CD4-positive, alpha-beta T cell (primary cell): ENCODE data around the gene KRTAP5-6. TPM values are rescaled to one million over a fixed set of nuclear protein-coding genes. Genes with fewer than 3 reads are reported as not detected.
A peak's percentile ranks its signal among the peaks of the same experiment; 100 is the strongest.

Experiments
- ATAC-seq: fragments of 200-7000 bp; cut with Tn5 transposase; one replicate; pipeline ENCODE4 v1.10.0; 2022; ENCODE audit warnings: mild to moderate bottlenecking; ENCODE audit not compliant: poor library complexity
- CTCF ChIA-PET: fragments of 350-600 bp; sonication (Branson Sonifier 250); formaldehyde crosslinking; loops from one replicate; lab custom pipeline; 2021; ENCODE audit warnings: antibody characterized with exemption, inconsistent platforms; lab: Charles Lee
- POLR2A ChIA-PET: fragments of 350-600 bp; sonication (Branson Sonifier 250); formaldehyde crosslinking; loops from one replicate; lab custom pipeline; 2021; ENCODE audit warnings: antibody characterized with exemption, inconsistent platforms; lab: Charles Lee
- DNase-seq, 14 experiments: peaks; one replicate each; pipeline ENCODE4 v3.0.0-alpha.2; 2013 to 2020; ENCODE audit warnings: mixed read lengths in 2 of 14
- H3K27ac ChIP-seq, 2 donors: one replicate each; pipeline versions ENCODE4 v1.5.1 to v1.7.0; 2013; ENCODE audit warnings: low read length in 2 of 2, low read depth in 1 of 2, mild to moderate bottlenecking in 1 of 2
- H3K27me3 ChIP-seq, 2 experiments: 1 replicate in 1 of 2; 2 replicates in 1 of 2; pipeline versions ENCODE4 v1.6.1 to v1.7.0; 2013; ENCODE audit warnings: low read length in 2 of 2, control low read depth in 1 of 2, mild to moderate bottlenecking in 1 of 2, moderate library complexity in 1 of 2; ENCODE audit not compliant: insufficient read depth in 2 of 2, control insufficient read depth in 1 of 2
- H3K36me3 ChIP-seq: one replicate; pipeline ENCODE4 v1.6.1; 2013; ENCODE audit warnings: low read length, control low read depth; ENCODE audit not compliant: insufficient read depth
- H3K4me1 ChIP-seq: one replicate; pipeline ENCODE4 v1.6.1; 2013; ENCODE audit warnings: low read length, control low read depth; ENCODE audit not compliant: insufficient read depth
- H3K4me3 ChIP-seq: one replicate; pipeline ENCODE4 v1.5.1; 2013; ENCODE audit warnings: mild to moderate bottlenecking, low read length, moderate library complexity
- H3K9me3 ChIP-seq, 2 experiments: 1 replicate in 1 of 2; 2 replicates in 1 of 2; pipeline versions ENCODE4 v1.6.1 to v1.7.0; 2013; ENCODE audit warnings: low read length in 2 of 2, mild to moderate bottlenecking in 2 of 2, control low read depth in 1 of 2, moderate library complexity in 1 of 2; ENCODE audit not compliant: control insufficient read depth in 1 of 2, insufficient read depth in 1 of 2
- H3K27ac Mint-ChIP-seq: one replicate; pipeline ENCODE4 v1.8.0; 2020; ENCODE audit warnings: mixed read lengths
- H3K27me3 Mint-ChIP-seq: one replicate; pipeline ENCODE4 v1.8.0; 2021; ENCODE audit warnings: mixed read lengths
- H3K36me3 Mint-ChIP-seq: one replicate; pipeline ENCODE4 v1.8.0; 2021; ENCODE audit warnings: low read depth, mixed read lengths
- H3K4me1 Mint-ChIP-seq: one replicate; pipeline ENCODE4 v1.8.0; 2021; ENCODE audit warnings: low read depth, mixed read lengths
- H3K4me3 Mint-ChIP-seq: one replicate; pipeline ENCODE4 v1.8.0; 2020; ENCODE audit warnings: mild to moderate bottlenecking, mixed read lengths
- H3K9me3 Mint-ChIP-seq: one replicate; pipeline ENCODE4 v1.8.0; 2020; ENCODE audit warnings: mixed read lengths
- intact Hi-C, 2 experiments: fragments of 100-400 bp; cut with DNase I in 1 of 2; cut with micrococcal nuclease in 1 of 2; formaldehyde crosslinking; loops; one replicate each; pipeline versions ENCODE4 v1.15.1 to v1.9.0; 2023 to 2025; cut with DNase I, micrococcal nuclease
- total RNA-seq, 174 experiments: library from RNA in 2 of 174; stranded (reverse) in 2 of 174; gene quantifications; one replicate each; pipeline ENCODE4 v1.2.3 and lab custom pipeline; 2021 to 2026
- TF ChIP-seq, protein P1 (sequence below): fragments of 200-600 bp; IDR thresholded peaks from one replicate; pipeline ENCODE4 v1.8.0; 2022; ENCODE audit warnings: antibody characterized with exemption, mild to moderate bottlenecking

KRTAP5-6 gene
- total RNA-seq, 2 experiments from 2014 or later, result not detected

- H3K4me3 ChIP-seq, result no peak overlapping the region
- ChIA-PET POLR2A (no interaction called here), CTCF (no interaction called here)
- TF ChIP-seq, protein P1, sequence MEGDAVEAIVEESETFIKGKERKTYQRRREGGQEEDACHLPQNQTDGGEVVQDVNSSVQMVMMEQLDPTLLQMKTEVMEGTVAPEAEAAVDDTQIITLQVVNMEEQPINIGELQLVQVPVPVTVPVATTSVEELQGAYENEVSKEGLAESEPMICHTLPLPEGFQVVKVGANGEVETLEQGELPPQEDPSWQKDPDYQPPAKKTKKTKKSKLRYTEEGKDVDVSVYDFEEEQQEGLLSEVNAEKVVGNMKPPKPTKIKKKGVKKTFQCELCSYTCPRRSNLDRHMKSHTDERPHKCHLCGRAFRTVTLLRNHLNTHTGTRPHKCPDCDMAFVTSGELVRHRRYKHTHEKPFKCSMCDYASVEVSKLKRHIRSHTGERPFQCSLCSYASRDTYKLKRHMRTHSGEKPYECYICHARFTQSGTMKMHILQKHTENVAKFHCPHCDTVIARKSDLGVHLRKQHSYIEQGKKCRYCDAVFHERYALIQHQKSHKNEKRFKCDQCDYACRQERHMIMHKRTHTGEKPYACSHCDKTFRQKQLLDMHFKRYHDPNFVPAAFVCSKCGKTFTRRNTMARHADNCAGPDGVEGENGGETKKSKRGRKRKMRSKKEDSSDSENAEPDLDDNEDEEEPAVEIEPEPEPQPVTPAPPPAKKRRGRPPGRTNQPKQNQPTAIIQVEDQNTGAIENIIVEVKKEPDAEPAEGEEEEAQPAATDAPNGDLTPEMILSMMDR, result no peak
- Mint-ChIP-seq H3K27me3 (peaks cover 4% of the 10 kb centered on the region), H3K4me3 (no peak overlapping the region), H3K36me3 (no peaks in the 10 kb centered on the region), H3K9me3 (no peaks in the 10 kb centered on the region), H3K27ac (no peak overlapping the region), H3K4me1 (peaks cover 6% of the 10 kb centered on the region)
- peak in 1 of 14 experiments; percentile 11 for DNase-seq
- H3K9me3 ChIP-seq, result peaks cover 2 to 11% of the 10 kb centered on the region in 2 experiments
- H3K27me3 ChIP-seq, result no peaks in the 10 kb centered on the region
- no peaks in the 10 kb centered on the region for H3K4me1 ChIP-seq
- H3K27ac ChIP-seq, result no peak overlapping the region
- intact Hi-C loops, result loop anchor here in 1 of 2 experiments (10.0 kb wide), 1 partner anchor 1528 kb away; no protein-coding TSS in a partner anchor
- H3K36me3 ChIP-seq, result no peaks in the 10 kb centered on the region
- ATAC-seq, result no peak
Observed at GRCh38 chr11:1742371-1742770, 45.4 kb downstream of the KRTAP5-6 start.

DNA sequence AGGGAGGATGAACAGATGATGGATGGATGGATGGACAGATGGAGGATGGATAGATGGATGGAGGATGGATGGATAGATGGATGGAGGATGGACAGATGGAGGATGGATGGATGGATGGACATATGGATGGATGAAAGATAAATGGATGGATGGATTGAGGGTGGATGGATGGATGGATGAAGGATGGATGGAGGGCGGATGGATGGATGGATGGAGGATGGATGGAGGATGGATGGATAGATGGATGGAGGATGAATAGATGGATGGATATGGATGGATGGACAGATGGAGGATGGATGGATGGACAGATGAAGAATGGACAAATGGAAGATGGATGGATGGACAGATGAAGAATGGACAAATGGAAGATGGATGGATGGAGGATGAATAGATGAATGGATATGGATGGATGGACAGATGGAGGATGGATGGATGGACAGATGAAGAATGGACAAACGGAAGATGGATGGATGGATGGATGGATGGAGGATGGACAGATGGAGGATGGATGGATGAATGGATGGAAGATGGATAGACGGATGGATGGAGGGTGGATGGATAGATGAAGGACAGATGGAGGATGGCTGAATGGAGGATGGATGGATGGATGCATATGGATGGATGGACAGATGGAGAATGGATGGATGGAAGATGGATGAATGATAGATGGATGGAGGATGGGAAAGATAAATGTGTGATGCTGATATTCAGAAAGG lies 46.0 kb downstream of the KRTAP5-6 start:
- CTCF ChIA-PET, result no interaction called here
- POLR2A ChIA-PET, result no interaction called here

GRCh38 chr11:1743585-1744136 lies 46.7 kb downstream of the KRTAP5-6 start:
- CTCF ChIA-PET, result no interaction called here

More for the DNA sequence above, 46.0 kb downstream of the KRTAP5-6 start:
- no peaks in the 10 kb centered on the region for H3K36me3 Mint-ChIP-seq
- Histone ChIP-seq H3K36me3 (no peaks in the 10 kb centered on the region), H3K27me3 (no peaks in the 10 kb centered on the region), H3K4me3 (no peak overlapping the region), H3K27ac (no peak overlapping the region), H3K9me3 (peaks cover 0 to 7% of the 10 kb centered on the region in 2 experiments), H3K4me1 (no peaks in the 10 kb centered on the region)
- no peak for DNase-seq
- no peaks in the 10 kb centered on the region for H3K9me3 Mint-ChIP-seq
- intact Hi-C loops, result loop anchor here in 1 of 2 experiments (10.0 kb wide), 1 partner anchor 1528 kb away; no protein-coding TSS in a partner anchor
- H3K27ac Mint-ChIP-seq, result no peak overlapping the region
- H3K4me1 Mint-ChIP-seq, result peaks cover 6% of the 10 kb centered on the region
- H3K4me3 Mint-ChIP-seq, result no peak overlapping the region
- TF ChIP-seq, protein P1, result no peak
- no peak for ATAC-seq
- peaks cover 4% of the 10 kb centered on the region for H3K27me3 Mint-ChIP-seq

More at GRCh38 chr11:1743585-1744136, 46.7 kb downstream of the KRTAP5-6 start:
- no peak for ATAC-seq
- H3K4me3 Mint-ChIP-seq, result no peak overlapping the region
- POLR2A ChIA-PET, result no interaction called here
- H3K27me3 Mint-ChIP-seq, result no peaks in the 10 kb centered on the region
- no peaks in the 10 kb centered on the region for H3K36me3 ChIP-seq
- peaks cover 6% of the 10 kb centered on the region for H3K4me1 Mint-ChIP-seq
- H3K27ac ChIP-seq, result no peak overlapping the region
- no peaks in the 10 kb centered on the region for H3K36me3 Mint-ChIP-seq
- intact Hi-C loops, result loop anchor here in 1 of 2 experiments (10.0 kb wide), 1 partner anchor 1529 kb away; no protein-coding TSS in a partner anchor
- TF ChIP-seq, protein P1, result no peak
- no peak overlapping the region for H3K27ac Mint-ChIP-seq
- peaks cover 2% of the 10 kb centered on the region for H3K4me1 ChIP-seq
- H3K27me3 ChIP-seq, result no peaks in the 10 kb centered on the region
- H3K9me3 ChIP-seq, result peaks cover 0 to 7% of the 10 kb centered on the region in 2 experiments
- no peaks in the 10 kb centered on the region for H3K9me3 Mint-ChIP-seq
- no peak for DNase-seq
- no peak overlapping the region for H3K4me3 ChIP-seq
